IMR-90 (cell line): ENCODE results near the gene ENOX1. TPM values are rescaled to one million over a fixed set of nuclear protein-coding genes. Genes with fewer than 3 reads are reported as not detected.

Experiments used
- ATAC-seq: fragments of 200-7000 bp; cut with Tn5 transposase; 2 replicates; pipeline ENCODE4 v1.9.1; 2020; ENCODE audit warnings: low read depth, mild to moderate bottlenecking, moderate library complexity
- BruUV-seq: library from RNA; stranded (reverse); fragments of 400-500 nt; replicated peaks from 2 replicates; lab custom pipeline; 2021; lab: Mats Ljungman, UMichigan
- CTCF ChIA-PET: fragments of 300-600 bp; formaldehyde crosslinking; extraction: SDS; loops from one replicate; lab custom pipeline; 2021; ENCODE audit warnings: antibody characterized with exemption; lab: Yijun Ruan, JAX
- POLR2A ChIA-PET: fragments of 300-600 bp; sonication (Branson Sonifier 250); formaldehyde crosslinking; loops from one replicate; lab custom pipeline; 2022; ENCODE audit warnings: antibody characterized with exemption; ENCODE audit not compliant: unreplicated experiment; lab: Charles Lee
- DNase-seq: peaks from one replicate; pipeline ENCODE4 v3.0.0; 2013
- H2AFZ ChIP-seq: replicated peaks from 2 replicates; pipeline ENCODE3; 2013; ENCODE audit warnings: low read length, mild to moderate bottlenecking; ENCODE audit not compliant: poor library complexity
- H2AK5ac ChIP-seq: 2 replicates; pipeline ENCODE4 v1.6.1; 2013; ENCODE audit warnings: low read depth, low read length, inconsistent platforms
- H2AK9ac ChIP-seq: replicated peaks from 2 replicates; pipeline ENCODE3; 2013; ENCODE audit warnings: mild to moderate bottlenecking, low read depth, low read length, moderate library complexity; ENCODE audit not compliant: poor library complexity
- H2BK120ac ChIP-seq: 2 replicates; pipeline ENCODE4 v1.6.1; 2013; ENCODE audit warnings: low read depth, low read length, inconsistent platforms
- H2BK15ac ChIP-seq: 3 replicates; pipeline ENCODE4 v1.6.1; 2013; ENCODE audit warnings: low read depth, low read length, inconsistent platforms
- H2BK20ac ChIP-seq: 2 replicates; pipeline ENCODE4 v1.6.1; 2013; ENCODE audit warnings: low read depth, mild to moderate bottlenecking, inconsistent platforms, low read length, moderate library complexity
- H2BK5ac ChIP-seq: 2 replicates; pipeline ENCODE4 v1.6.1; 2013; ENCODE audit warnings: mild to moderate bottlenecking, low read depth, low read length, inconsistent platforms; ENCODE audit not compliant: poor library complexity, severe bottlenecking
- H3K14ac ChIP-seq: replicated peaks from 2 replicates; pipeline ENCODE4 v1.6.1; 2013; ENCODE audit warnings: low read depth, low read length, inconsistent platforms
- H3K18ac ChIP-seq: 2 replicates; pipeline ENCODE4 v1.6.1; 2013; ENCODE audit warnings: low read depth, low read length, control low read depth
- H3K23ac ChIP-seq: 2 replicates; pipeline ENCODE4 v1.6.1; 2013; ENCODE audit warnings: low read depth, low read length, inconsistent platforms
- H3K27ac ChIP-seq: 2 replicates; pipeline ENCODE4 v1.5.1; 2013; ENCODE audit warnings: mild to moderate bottlenecking, control low read depth, low read length; ENCODE audit not compliant: insufficient read depth
- H3K27me3 ChIP-seq: 2 replicates; pipeline ENCODE4 v1.6.1; 2013; ENCODE audit warnings: low read length; ENCODE audit not compliant: control insufficient read depth, insufficient read depth
- H3K36me3 ChIP-seq: 2 replicates; pipeline ENCODE4 v1.6.1; 2013; ENCODE audit warnings: low read length, mixed read lengths; ENCODE audit not compliant: control insufficient read depth, insufficient read depth
- H3K4ac ChIP-seq: 2 replicates; pipeline ENCODE4 v1.6.1; 2013; ENCODE audit warnings: low read depth, low read length, inconsistent platforms
- H3K4me1 ChIP-seq: 2 replicates; pipeline ENCODE4 v1.6.1; 2013; ENCODE audit warnings: low read length, mixed read lengths; ENCODE audit not compliant: control insufficient read depth, insufficient read depth
- H3K4me2 ChIP-seq: 2 replicates; pipeline ENCODE4 v1.6.1; 2013; ENCODE audit warnings: low read depth, mild to moderate bottlenecking, control low read depth, low read length, moderate library complexity
- H3K4me3 ChIP-seq: 2 replicates; pipeline ENCODE4 v1.5.1; 2013; ENCODE audit warnings: low read depth, mild to moderate bottlenecking, control low read depth, low read length, moderate library complexity; ENCODE audit not compliant: insufficient read depth
- H3K56ac ChIP-seq: 2 replicates; pipeline ENCODE4 v1.6.1; 2013; ENCODE audit warnings: low read length, inconsistent platforms; ENCODE audit not compliant: insufficient read depth; ENCODE audit errors: extremely low read depth
- H3K79me1 ChIP-seq, 2 experiments: 2 replicates each; pipeline ENCODE4 v1.6.1; 2013; ENCODE audit warnings: low read length in 2 of 2, inconsistent platforms in 1 of 2, low read depth in 1 of 2
- H3K9ac ChIP-seq: 2 replicates; pipeline ENCODE4 v1.6.1; 2013; ENCODE audit warnings: low read depth, low read length, control low read depth
- H3K9me1 ChIP-seq: 2 replicates; pipeline ENCODE4 v1.6.1; 2013; ENCODE audit warnings: low read length, inconsistent platforms; ENCODE audit not compliant: insufficient read depth
- H3K9me3 ChIP-seq: 2 replicates; pipeline ENCODE4 v1.6.1; 2013; ENCODE audit warnings: low read length; ENCODE audit not compliant: control insufficient read depth, insufficient read depth
- H4K20me1 ChIP-seq: 2 replicates; pipeline ENCODE4 v1.6.1; 2013; ENCODE audit warnings: low read length, inconsistent platforms; ENCODE audit not compliant: insufficient read depth
- H4K5ac ChIP-seq: 2 replicates; pipeline ENCODE4 v1.6.1; 2013; ENCODE audit warnings: mild to moderate bottlenecking, low read depth, low read length, control low read depth
- H4K8ac ChIP-seq, 2 experiments: 2 replicates each; pipeline ENCODE4 v1.6.1; 2013; ENCODE audit warnings: low read depth in 2 of 2, low read length in 2 of 2, control low read depth in 1 of 2, inconsistent platforms in 1 of 2
- H4K91ac ChIP-seq: 2 replicates; pipeline ENCODE4 v1.6.1; 2013; ENCODE audit warnings: low read depth, low read length, inconsistent platforms; ENCODE audit not compliant: insufficient read depth
- BHLHE40 ChIP-seq: fragments of 150-350 bp; IDR thresholded peaks from 2 replicates; pipeline ENCODE4 v1.6.1; 2016; ENCODE audit warnings: mild to moderate bottlenecking, low read depth, low read length
- CEBPB ChIP-seq: IDR thresholded peaks from 2 replicates; pipeline ENCODE4 v1.6.1; 2012; ENCODE audit warnings: low read depth, low read length, improper control_type of control experiment
- CHD1 ChIP-seq: IDR thresholded peaks from 2 replicates; pipeline ENCODE4 v1.6.1; 2012; ENCODE audit warnings: low read depth, low read length, improper control_type of control experiment
- FOS ChIP-seq: fragments of 150-350 bp; IDR thresholded peaks from 2 replicates; pipeline ENCODE4 v1.6.1; 2016; ENCODE audit warnings: low read depth, low read length
- MAFK ChIP-seq: IDR thresholded peaks from 2 replicates; pipeline ENCODE4 v1.6.1; 2012; ENCODE audit warnings: low read depth, low read length, improper control_type of control experiment
- MAZ ChIP-seq: IDR thresholded peaks from 2 replicates; pipeline ENCODE4 v1.6.1; 2012; ENCODE audit warnings: low read depth, mild to moderate bottlenecking, low read length, improper control_type of control experiment, moderate library complexity, borderline replicate concordance
- NFE2L2 ChIP-seq: fragments of 150-350 bp; IDR thresholded peaks from 2 replicates; pipeline ENCODE4 v1.6.1; 2016; ENCODE audit warnings: low read depth, mild to moderate bottlenecking, low read length
- POLR2A ChIP-seq: IDR thresholded peaks from 2 replicates; pipeline ENCODE4 v1.6.1; 2012; ENCODE audit warnings: mild to moderate bottlenecking, low read depth, low read length
- SMC3 ChIP-seq: fragments of 150-350 bp; IDR thresholded peaks from 2 replicates; pipeline ENCODE4 v1.6.1; 2016; ENCODE audit warnings: low read depth, mild to moderate bottlenecking, antibody characterized with exemption, low read length, moderate library complexity
- WGBS, 2 experiments: methylation state at CpG; one replicate each; pipeline versions ENCODE4 v1.1.5 to v1.1.7; 2013; ENCODE audit warnings: missing lambda C conversion rate in 2 of 2; ENCODE audit not compliant: insufficient read length in 1 of 2; ENCODE audit errors: extremely low coverage in 2 of 2; 5-methylcytosine and 5-hydroxymethylcytosine counted together
- dilution Hi-C: fragments of 300-500 bp; cut with HindIII; formaldehyde crosslinking; loops from one replicate; pipeline ENCODE4 v1.14.3; 2018; ENCODE audit warnings: low sequenced_read_pairs; ENCODE audit not compliant: unreplicated experiment
- in situ Hi-C: fragments of 300-500 bp; cut with MboI; formaldehyde crosslinking; loops from 3 replicates; pipeline ENCODE4 v1.14.3; 2019; ENCODE audit warnings: low sequenced_read_pairs, inconsistent platforms, mixed read lengths
- intact Hi-C: fragments of 100-400 bp; cut with micrococcal nuclease; formaldehyde crosslinking; loops from 2 replicates; pipeline ENCODE4 v1.10.0; 2022
- polyA plus RNA-seq, 3 experiments: library from polyadenylated mRNA; depleted of rRNA; stranded (reverse); fragments of >200 nt; gene quantifications; 2 replicates each; pipeline ENCODE4 v1.2.3, GENCODE V29; 2012; ENCODE audit warnings: low replicate concordance in 1 of 3
- total RNA-seq: library from RNA; depleted of rRNA; stranded (reverse); fragments of >200 nt; gene quantifications from 2 replicates; pipeline ENCODE4 v1.2.3, GENCODE V29; 2012
- TF ChIP-seq, protein P1 (sequence below): fragments of 150-350 bp; IDR thresholded peaks from 2 replicates; pipeline ENCODE4 v1.6.1; 2016; ENCODE audit warnings: low read depth, mild to moderate bottlenecking, low read length, moderate library complexity, borderline replicate concordance

Gene ENOX1
- total and polyA plus RNA-seq, 2 of the 4 experiments (the other 2 are of a cell fraction): 0.99 to 1.3 TPM

DNA sequence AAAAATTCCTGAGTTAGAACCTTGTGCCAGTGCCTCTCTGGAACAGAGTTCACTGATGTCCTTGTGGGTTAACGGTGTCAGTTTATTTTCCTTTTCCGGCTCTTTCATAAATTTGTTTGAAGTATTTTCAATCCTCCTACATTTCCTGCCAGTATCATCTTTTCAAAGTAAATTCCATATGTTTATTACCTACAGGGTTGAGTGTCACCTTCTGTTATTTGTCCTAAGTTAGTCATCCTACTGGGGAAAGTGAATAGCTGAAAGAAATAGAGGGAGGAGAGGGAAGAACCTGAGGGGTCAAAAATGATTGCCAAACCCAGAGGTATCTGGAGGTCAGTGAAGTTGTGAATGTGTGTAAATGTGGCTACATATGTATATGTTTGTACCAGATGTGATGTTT, 582.2 kb downstream of the ENOX1 start:
- Histone ChIP-seq H3K56ac (no peak overlapping the region), H2AK5ac (no peak overlapping the region), H3K36me3 (no peaks in the 10 kb centered on the region), H3K9me1 (no peaks in the 10 kb centered on the region), H2BK5ac (no peak overlapping the region), H2AK9ac (no peak overlapping the region), H3K9ac (no peak overlapping the region), H4K5ac (no peak overlapping the region), H2BK15ac (no peak overlapping the region), H3K79me1 (no peaks in the 10 kb centered on the region), H4K20me1 (no peaks in the 10 kb centered on the region), H3K14ac (no peak overlapping the region), H2AFZ (no peak overlapping the region), H3K18ac (no peak overlapping the region), H3K23ac (no peak overlapping the region), H3K4me1 (no peaks in the 10 kb centered on the region), H3K9me3 (peaks cover 6% of the 10 kb centered on the region), H3K27ac (no peak overlapping the region), H3K4ac (no peak overlapping the region), H3K4me2 (no peak overlapping the region), H2BK120ac (no peak overlapping the region), H4K91ac (no peak overlapping the region), H2BK20ac (no peak overlapping the region), H3K27me3 (no peaks in the 10 kb centered on the region), H3K4me3 (no peak overlapping the region), H4K8ac (no peak overlapping the region)
- WGBS, 2 experiments: no CpG with 5 or more reads among the region's 2 CpGs
- in situ Hi-C loops: no loop called here
- ATAC-seq (no peak), DNase-seq (no peak)
- intact Hi-C loops: no loop called here
- CTCF ChIA-PET: no interaction called here
- no TSS peak for BruUV-seq
- POLR2A ChIA-PET: no interaction called here
- dilution Hi-C loops: no loop called here
- TF ChIP-seq POLR2A: no peak
- TF ChIP-seq, protein P1, sequence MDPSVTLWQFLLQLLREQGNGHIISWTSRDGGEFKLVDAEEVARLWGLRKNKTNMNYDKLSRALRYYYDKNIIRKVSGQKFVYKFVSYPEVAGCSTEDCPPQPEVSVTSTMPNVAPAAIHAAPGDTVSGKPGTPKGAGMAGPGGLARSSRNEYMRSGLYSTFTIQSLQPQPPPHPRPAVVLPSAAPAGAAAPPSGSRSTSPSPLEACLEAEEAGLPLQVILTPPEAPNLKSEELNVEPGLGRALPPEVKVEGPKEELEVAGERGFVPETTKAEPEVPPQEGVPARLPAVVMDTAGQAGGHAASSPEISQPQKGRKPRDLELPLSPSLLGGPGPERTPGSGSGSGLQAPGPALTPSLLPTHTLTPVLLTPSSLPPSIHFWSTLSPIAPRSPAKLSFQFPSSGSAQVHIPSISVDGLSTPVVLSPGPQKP: no peak
- TF ChIP-seq CEBPB: no peak
- TF ChIP-seq MAFK: no peak
- no peak for TF ChIP-seq CHD1
- no peak for TF ChIP-seq NFE2L2
- no peak for TF ChIP-seq MAZ
- no peak for TF ChIP-seq SMC3
- TF ChIP-seq FOS: no peak
- no peak for TF ChIP-seq BHLHE40
